ENCODE measurements around the gene AAR2. TPM values are rescaled to one million over a fixed set of nuclear protein-coding genes. Genes with fewer than 3 reads are reported as not detected.

AAR2 gene
- total RNA-seq, 1 experiment from 2014 or later: 36.9 TPM

GRCh38 chr20:36246401-36246800 lies 10.1 kb downstream of the AAR2 start:
- H3K4me2 ChIP-seq (ENCODE audit: insufficient read depth, insufficient read length, low read length): no peak overlapping the region
- no peak for TF ChIP-seq CTCF (conservative IDR thresholded peaks at IDR 0.05)
- 0 out of 2 replicates have a peak, but pooled peaks cover 1% of the 10 kb centered on the region for H3K79me2 ChIP-seq (ENCODE audit: insufficient read depth, low read length)
- WGBS (ENCODE audit: extremely low coverage, insufficient read length, low lambda C conversion rate): no CpG with 5 or more reads among the region's 4 CpGs
- no peak overlapping the region for H2BK15ac ChIP-seq (ENCODE audit: low read depth, low read length)
- H2BK20ac ChIP-seq (ENCODE audit: low read depth, low read length, poor library complexity, severe bottlenecking): no peak overlapping the region
- H2AFZ ChIP-seq (ENCODE audit: low read length): no peak overlapping the region
- H3K27ac ChIP-seq (ENCODE audit: insufficient read length, low read depth, low read length): no peak overlapping the region
- H4K8ac ChIP-seq (replicated peaks; ENCODE audit: insufficient read length, low read depth, low read length): no peak overlapping the region
- no peak overlapping the region for H3K9ac ChIP-seq (ENCODE audit: extremely low read depth, insufficient read length, low read length)
- H2BK12ac ChIP-seq (ENCODE audit: insufficient read length, low read depth, low read length): no peak overlapping the region
- Mint-ChIP-seq H3K36me3 (ENCODE audit: insufficient read depth in 1 of 3, low read depth in 3 of 3) (peaks cover 10 to 67% (median 40%) of the 10 kb centered on the region in 3 experiments; a peak in 6 of 7 replicates), H3K27ac (no peak overlapping the region), H3K4me1 (no peaks in the 10 kb centered on the region), H3K4me3 (no peak overlapping the region), H3K27me3 (ENCODE audit: low read depth) (no peaks in the 10 kb centered on the region), H3K9me3 (no peaks in the 10 kb centered on the region)
- H3K4me1 ChIP-seq (ENCODE audit: insufficient read depth, low read length): no peaks in the 10 kb centered on the region
- no peaks in the 10 kb centered on the region for H3K27me3 ChIP-seq (ENCODE audit: insufficient read depth, low read length)
- DNase-seq: no peak
- no peak overlapping the region for H3T11ph ChIP-seq (ENCODE audit: low read length)
- H2AK5ac ChIP-seq (ENCODE audit: insufficient read length, low read length): no peak overlapping the region
- H3K9me3 ChIP-seq (ENCODE audit: control insufficient read depth, low read depth, low read length): no peaks in the 10 kb centered on the region
- H4K5ac ChIP-seq (ENCODE audit: insufficient read length, low read depth, low read length): no peak overlapping the region
- no peak overlapping the region for H3K18ac ChIP-seq (ENCODE audit: insufficient read length, low read depth, low read length)
- H2BK5ac ChIP-seq (ENCODE audit: insufficient read length, low read length): no peak overlapping the region
- H3K23me2 ChIP-seq (ENCODE audit: insufficient read length, low read depth, low read length, poor library complexity, severe bottlenecking): no peaks in the 10 kb centered on the region
- H2BK120ac ChIP-seq (ENCODE audit: low read depth, low read length, poor library complexity, severe bottlenecking): no peak overlapping the region
- H4K91ac ChIP-seq (ENCODE audit: insufficient read length, low read depth, low read length): no peak overlapping the region
- H3K56ac ChIP-seq (ENCODE audit: insufficient read length, low read depth, low read length): no peak overlapping the region
- no peaks in the 10 kb centered on the region for H4K20me1 ChIP-seq (ENCODE audit: control insufficient read depth, insufficient read depth, insufficient read length)
- H3K79me1 ChIP-seq (ENCODE audit: insufficient read depth, low read depth, low read length, poor library complexity, severe bottlenecking): no peaks in the 10 kb centered on the region
- no peak overlapping the region for H3K14ac ChIP-seq (ENCODE audit: insufficient read depth, low read length)
- H3K4ac ChIP-seq (ENCODE audit: low read depth, low read length): no peak overlapping the region
- no peak overlapping the region for H3K23ac ChIP-seq (ENCODE audit: insufficient read length, low read depth, low read length)

Data from H9 (cell line).